HepG2 (cell line): ENCODE results near the gene CKS1B. TPM values are rescaled to one million over a fixed set of nuclear protein-coding genes. Genes with fewer than 3 reads are reported as not detected.

Source experiments
- CBFB ChIP-seq: sonication (generic); formaldehyde crosslinking; IDR thresholded peaks from 2 replicates; pipeline ENCODE4 v1.4.0; 2020; ENCODE audit warnings: missing genetic modification reagents
- GTF3A ChIP-seq: sonication (generic); formaldehyde crosslinking; conservative IDR thresholded peaks from 2 replicates; pipeline ENCODE4 v1.4.0; 2020; ENCODE audit warnings: mild to moderate bottlenecking, missing genetic modification reagents
- HMGXB4 ChIP-seq, 2 experiments: sonication (generic) in 1 of 2; formaldehyde crosslinking in 1 of 2; IDR thresholded peaks; 2 replicates each; pipeline versions ENCODE4 v1.4.0 to v1.6.1; 2018 to 2020; ENCODE audit warnings: missing genetic modification reagents in 2 of 2, borderline replicate concordance in 1 of 2, low read depth in 1 of 2, mild to moderate bottlenecking in 1 of 2, missing biosample characterization in 1 of 2
- IRF2 ChIP-seq: IDR thresholded peaks from 2 replicates; pipeline ENCODE4 v1.6.1; 2018; ENCODE audit warnings: missing genetic modification reagents, missing compliant biosample characterization
- NFIC ChIP-seq: IDR thresholded peaks from 2 replicates; pipeline ENCODE4 v1.6.1; 2012; ENCODE audit warnings: mild to moderate bottlenecking, low read length, inconsistent platforms
- POLR2A ChIP-seq, 2 experiments: IDR thresholded peaks; 2 replicates each; pipeline ENCODE4 v1.6.1; 2011; ENCODE audit warnings: low read depth in 2 of 2, low read length in 2 of 2, mild to moderate bottlenecking in 1 of 2, moderate library complexity in 1 of 2; ENCODE audit not compliant: insufficient read depth in 1 of 2
- ZBTB39 ChIP-seq: sonication (generic); formaldehyde crosslinking; IDR thresholded peaks from 2 replicates; pipeline ENCODE4 v1.5.0; 2020; ENCODE audit warnings: missing genetic modification reagents
- ZC3H4 ChIP-seq: sonication (generic); formaldehyde crosslinking; IDR thresholded peaks from 2 replicates; pipeline ENCODE4 v1.4.0; 2020; ENCODE audit warnings: missing genetic modification reagents, borderline replicate concordance
- ZMYM4 ChIP-seq: sonication (generic); formaldehyde crosslinking; IDR thresholded peaks from 2 replicates; pipeline ENCODE4 v1.8.1; 2023; ENCODE audit warnings: mild to moderate bottlenecking, missing genetic modification reagents
- ZNF101 ChIP-seq: sonication (generic); formaldehyde crosslinking; IDR thresholded peaks from 2 replicates; pipeline ENCODE4 v1.4.0; 2020; ENCODE audit warnings: mild to moderate bottlenecking, low read depth, missing genetic modification reagents, borderline replicate concordance
- ZNF432 ChIP-seq: sonication (generic); formaldehyde crosslinking; IDR thresholded peaks from 2 replicates; pipeline ENCODE4 v1.5.0; 2020; ENCODE audit warnings: missing genetic modification reagents, mild to moderate bottlenecking, borderline replicate concordance
- polyA plus RNA-seq, 8 experiments: library from polyadenylated mRNA; depleted of rRNA in 3 of 8; stranded (reverse) in 7 of 8; unstranded in 1 of 8; fragments of >200 nt; fragmentation: Illumina TruSeq in 4 of 8; extraction: Trizol in 4 of 8; gene quantifications; 2 replicates each; pipeline versions ENCODE4 v1.2.1 to v1.2.3, GENCODE V29; 2011 to 2016; ENCODE audit warnings: low read depth in 4 of 8, missing spikeins in 1 of 8, mixed read lengths in 1 of 8; ENCODE audit not compliant: insufficient read depth in 1 of 8
- total RNA-seq, 5 experiments: library from RNA; depleted of rRNA; stranded (reverse); fragments of >200 nt; fragmentation: Illumina TruSeq; extraction: Trizol; gene quantifications; 2 replicates each; pipeline ENCODE4 v1.2.3, GENCODE V29; 2016; ENCODE audit warnings: low read depth in 1 of 5
- TF ChIP-seq, protein P1 (sequence below), 2 experiments: sonication (generic) in 1 of 2; formaldehyde crosslinking in 1 of 2; IDR thresholded peaks; 2 replicates each; pipeline versions ENCODE4 v1.4.0 to v1.6.1; 2016 to 2020; ENCODE audit warnings: borderline replicate concordance in 1 of 2, low read depth in 1 of 2, mild to moderate bottlenecking in 1 of 2, missing genetic modification reagents in 1 of 2
- TF ChIP-seq, protein P2 (sequence below): sonication (generic); formaldehyde crosslinking; IDR thresholded peaks from 2 replicates; pipeline ENCODE4 v1.8.0; 2022; ENCODE audit warnings: missing genetic modification reagents, mild to moderate bottlenecking, borderline replicate concordance

CKS1B gene
- total and polyA plus RNA-seq, 2 of the 13 experiments (the other 11 are each of a cell fraction or from before 2014, with no cell fraction given): 217 to 222 TPM

GRCh38 chr1:155001425-155001674, 26.9 kb downstream of the CKS1B start (continued):
- 0 out of 2 replicates have a peak, but pooled peaks have one; percentile 35 for TF ChIP-seq ZBTB39 (CRISPR knock-in tag)
- 0 out of 2 replicates have a peak, but pooled peaks have one; percentile 36 for TF ChIP-seq ZNF432 (CRISPR knock-in tag)
- 0 out of 4 replicates have a peak, but pooled peaks of 1 of the 2 experiments have one; percentile 4 for TF ChIP-seq POLR2A (IDR thresholded peaks at IDR 0.05; ENCODE audit: insufficient read depth in 1 of 2, low read depth in 2 of 2, low read length in 2 of 2)
- 0 out of 2 replicates have a peak, but pooled peaks have one; percentile 5 for TF ChIP-seq GTF3A (CRISPR knock-in tag)
- TF ChIP-seq, protein P1, sequence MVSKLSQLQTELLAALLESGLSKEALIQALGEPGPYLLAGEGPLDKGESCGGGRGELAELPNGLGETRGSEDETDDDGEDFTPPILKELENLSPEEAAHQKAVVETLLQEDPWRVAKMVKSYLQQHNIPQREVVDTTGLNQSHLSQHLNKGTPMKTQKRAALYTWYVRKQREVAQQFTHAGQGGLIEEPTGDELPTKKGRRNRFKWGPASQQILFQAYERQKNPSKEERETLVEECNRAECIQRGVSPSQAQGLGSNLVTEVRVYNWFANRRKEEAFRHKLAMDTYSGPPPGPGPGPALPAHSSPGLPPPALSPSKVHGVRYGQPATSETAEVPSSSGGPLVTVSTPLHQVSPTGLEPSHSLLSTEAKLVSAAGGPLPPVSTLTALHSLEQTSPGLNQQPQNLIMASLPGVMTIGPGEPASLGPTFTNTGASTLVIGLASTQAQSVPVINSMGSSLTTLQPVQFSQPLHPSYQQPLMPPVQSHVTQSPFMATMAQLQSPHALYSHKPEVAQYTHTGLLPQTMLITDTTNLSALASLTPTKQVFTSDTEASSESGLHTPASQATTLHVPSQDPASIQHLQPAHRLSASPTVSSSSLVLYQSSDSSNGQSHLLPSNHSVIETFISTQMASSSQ (IDR thresholded peaks at IDR 0.05; ENCODE audit: low read depth): no peak
- TF ChIP-seq, protein P1 (CRISPR knock-in tag; IDR thresholded peaks at IDR 0.05; ENCODE audit: borderline replicate concordance): no peak
- no peak; the same call in 1 of the 2 replicates for TF ChIP-seq ZMYM4 (CRISPR knock-in tag)
- 0 out of 2 replicates have a peak, but pooled peaks have one; percentile 5 for TF ChIP-seq CBFB (CRISPR knock-in tag)
- TF ChIP-seq NFIC: no peak
- peak in 1 of 2 experiments; percentile 3; a peak in 1 of 4 replicates for TF ChIP-seq HMGXB4 (CRISPR knock-in tag; IDR thresholded peaks at IDR 0.05; ENCODE audit: borderline replicate concordance in 1 of 2, low read depth in 1 of 2)
- no peak for TF ChIP-seq IRF2 (CRISPR knock-in tag)
- TF ChIP-seq ZC3H4 (CRISPR knock-in tag): peak; percentile 67; the same call in 1 of the 2 replicates
- TF ChIP-seq, protein P2, sequence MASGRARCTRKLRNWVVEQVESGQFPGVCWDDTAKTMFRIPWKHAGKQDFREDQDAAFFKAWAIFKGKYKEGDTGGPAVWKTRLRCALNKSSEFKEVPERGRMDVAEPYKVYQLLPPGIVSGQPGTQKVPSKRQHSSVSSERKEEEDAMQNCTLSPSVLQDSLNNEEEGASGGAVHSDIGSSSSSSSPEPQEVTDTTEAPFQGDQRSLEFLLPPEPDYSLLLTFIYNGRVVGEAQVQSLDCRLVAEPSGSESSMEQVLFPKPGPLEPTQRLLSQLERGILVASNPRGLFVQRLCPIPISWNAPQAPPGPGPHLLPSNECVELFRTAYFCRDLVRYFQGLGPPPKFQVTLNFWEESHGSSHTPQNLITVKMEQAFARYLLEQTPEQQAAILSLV: no peak
- no peak for TF ChIP-seq ZNF101 (CRISPR knock-in tag)
